Spinal cord (tissue), 10 donors: Measurements from ENCODE around the gene VEZT. TPM values are rescaled to one million over a fixed set of nuclear protein-coding genes. Genes with fewer than 3 reads are reported as not detected.

Experiments used
- DNase-seq, 6 donors: peaks; one replicate each; pipeline versions ENCODE4 v3.0.0 to v3.0.0-alpha.2; 2013 to 2015; ENCODE audit warnings: low spot score in 6 of 6, low read depth in 4 of 6
- H3K27ac ChIP-seq: one replicate; pipeline ENCODE4 v1.5.1; 2013; ENCODE audit warnings: low read depth, low read length, control low read depth
- H3K27me3 ChIP-seq: one replicate; pipeline ENCODE4 v1.6.1; 2013; ENCODE audit warnings: low read length; ENCODE audit not compliant: control insufficient read depth, insufficient read depth
- H3K36me3 ChIP-seq: one replicate; pipeline ENCODE4 v1.6.1; 2013; ENCODE audit warnings: low read length; ENCODE audit not compliant: control insufficient read depth, insufficient read depth
- H3K4me1 ChIP-seq: one replicate; pipeline ENCODE4 v1.6.1; 2013; ENCODE audit warnings: low read length; ENCODE audit not compliant: control insufficient read depth, insufficient read depth
- H3K4me3 ChIP-seq: one replicate; pipeline ENCODE4 v1.5.1; 2013; ENCODE audit warnings: low read depth, low read length, control low read depth
- H3K9me3 ChIP-seq: one replicate; pipeline ENCODE4 v1.6.1; 2013; ENCODE audit warnings: low read length; ENCODE audit not compliant: control insufficient read depth, insufficient read depth
- WGBS: methylation state at CpG from one replicate; pipeline ENCODE4 v1.1.5; 2013; ENCODE audit warnings: missing lambda C conversion rate; ENCODE audit not compliant: insufficient coverage; 5-methylcytosine and 5-hydroxymethylcytosine counted together
- polyA plus RNA-seq, 2 donors: library from polyadenylated mRNA; unstranded; fragments of 120-200 nt; gene quantifications; one replicate each; pipeline ENCODE4 v1.2.1, GENCODE V29; 2013; ENCODE audit not compliant: insufficient read length in 2 of 2
- small RNA-seq: library from RNA; depleted of rRNA; stranded (forward); fragments of <200 nt; gene quantifications from one replicate; pipeline ENCODE3, GENCODE V24; 2014; ENCODE audit warnings: low replicate concordance
- total RNA-seq, 2 donors: library from RNA; depleted of rRNA in 1 of 2; stranded (reverse); fragments of 120-200 nt in 1 of 2; fragments of >200 nt in 1 of 2; gene quantifications; one replicate each; pipeline versions ENCODE4 v1.2.3 to v1.2.4, GENCODE V29; 2013 to 2014
- donor health status: healthy.

VEZT gene
- total and polyA plus RNA-seq, 4 donors = 68.4 to 164 (median 102) TPM

GRCh38 chr12:95337146-95337545, 119.5 kb downstream of the VEZT start:
- H3K4me3 ChIP-seq = no peak overlapping the region

GRCh38 chr12:95339086-95339788, 121.6 kb downstream of the VEZT start:
- DNase-seq = no peak
- Histone ChIP-seq H3K4me3 (no peak overlapping the region), H3K27me3 (peaks cover 2% of the 10 kb centered on the region), H3K36me3 (no peaks in the 10 kb centered on the region), H3K4me1 (peaks cover 9% of the 10 kb centered on the region), H3K9me3 (no peaks in the 10 kb centered on the region), H3K27ac (no peak overlapping the region)
- WGBS = 100% methylated on average over 1 of the region's 2 CpGs

More at GRCh38 chr12:95337146-95337545, 119.5 kb downstream of the VEZT start:
- 20% methylated on average over 2 of the region's 5 CpGs for WGBS
- Histone ChIP-seq H3K36me3 (no peaks in the 10 kb centered on the region), H3K4me1 (peaks cover 9% of the 10 kb centered on the region), H3K9me3 (no peaks in the 10 kb centered on the region), H3K27me3 (peaks cover 2% of the 10 kb centered on the region), H3K27ac (no peak overlapping the region)
- DNase-seq = peak in 2 of 6 donors; percentile 38 to 54

GRCh38 chr12:95342008-95342407, 124.4 kb downstream of the VEZT start:
- Histone ChIP-seq H3K36me3 (no peaks in the 10 kb centered on the region), H3K4me3 (no peak overlapping the region), H3K27me3 (peaks cover 2% of the 10 kb centered on the region), H3K9me3 (no peaks in the 10 kb centered on the region), H3K27ac (no peak overlapping the region), H3K4me1 (no peaks in the 10 kb centered on the region)
- no peak for DNase-seq
- WGBS = 100% methylated on average over 1 of the region's 1 CpG

DNA sequence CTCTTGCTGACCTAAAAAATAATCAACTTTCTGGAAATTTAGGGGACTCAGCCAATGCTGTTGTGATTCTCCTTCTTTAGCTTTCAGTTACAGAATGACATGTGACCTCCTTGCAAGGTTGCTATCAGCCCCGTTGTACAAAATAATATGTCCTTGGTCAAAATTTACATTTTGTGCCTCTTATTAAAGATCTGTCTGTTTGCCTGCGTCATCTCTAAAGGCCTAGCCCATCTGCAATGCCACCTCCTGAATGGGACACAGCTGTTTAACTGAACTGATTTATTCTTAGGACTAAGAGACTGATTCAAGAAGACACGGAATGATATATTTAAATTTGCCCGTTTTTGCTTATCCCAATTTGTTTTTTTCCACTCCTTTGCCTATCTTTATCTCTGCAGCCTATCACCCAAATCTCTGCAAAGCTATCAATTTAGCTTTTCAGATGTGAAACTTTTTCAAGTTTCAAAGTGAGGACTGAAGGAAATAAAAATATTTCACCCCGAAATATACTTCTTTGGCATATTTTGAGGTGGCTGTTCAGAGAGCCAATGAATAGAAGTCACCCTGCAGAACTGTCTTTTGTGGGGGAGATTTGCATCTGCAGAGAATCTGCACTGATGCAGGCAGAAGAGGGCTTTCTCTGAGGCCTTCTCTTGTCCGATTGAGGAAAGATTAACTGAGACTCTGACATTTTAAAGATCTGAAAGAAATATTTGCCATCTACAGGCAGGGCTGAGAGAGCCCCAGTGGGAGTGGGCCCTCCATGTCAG, 126.0 kb downstream of the VEZT start:
- no peak for DNase-seq
- no peak overlapping the region for H3K27ac ChIP-seq
- no peaks in the 10 kb centered on the region for H3K27me3 ChIP-seq
- 69% methylated on average over 4 of the region's 6 CpGs for WGBS
- no peaks in the 10 kb centered on the region for H3K36me3 ChIP-seq
- H3K4me3 ChIP-seq = no peak overlapping the region
- H3K9me3 ChIP-seq = no peaks in the 10 kb centered on the region
- H3K4me1 ChIP-seq = no peaks in the 10 kb centered on the region

- no peak for DNase-seq
- H3K36me3 ChIP-seq = no peaks in the 10 kb centered on the region
- no peak overlapping the region for H3K27ac ChIP-seq
- no peak overlapping the region for H3K4me3 ChIP-seq
- no peaks in the 10 kb centered on the region for H3K9me3 ChIP-seq
- H3K4me1 ChIP-seq = no peaks in the 10 kb centered on the region
- no peaks in the 10 kb centered on the region for H3K27me3 ChIP-seq
- WGBS = 87% methylated on average over 3 of the region's 7 CpGs
Observed at GRCh38 chr12:95349291-95349690, 131.7 kb downstream of the VEZT start.

- 94% methylated on average over 6 of the region's 6 CpGs for WGBS
- H3K4me3 ChIP-seq = no peak overlapping the region
- no peaks in the 10 kb centered on the region for H3K36me3 ChIP-seq
- H3K27me3 ChIP-seq = no peaks in the 10 kb centered on the region
- no peak overlapping the region for H3K27ac ChIP-seq
- H3K4me1 ChIP-seq = no peaks in the 10 kb centered on the region
- H3K9me3 ChIP-seq = no peaks in the 10 kb centered on the region
- DNase-seq = peak in 1 of 6 donors; percentile 6
Observed at GRCh38 chr12:95351748-95352147, 134.1 kb downstream of the VEZT start.

Small RNAs within 50 kb of the gene (small RNA-seq; reads per million reads assigned to genes)
- gene MIR331 (12.9 reads per million, percentile 96 among the genes with 10 or more reads in this experiment), gene MIR3685 (not detected), gene RF00019 (not detected), gene RNU6-808P (not detected)

Other genes with a start within 250 kb of the VEZT start
- 100 to 1,000 TPM; 105 to 152 TPM for gene NDUFA12, start 214.1 kb upstream of the VEZT start, total RNA-seq
- gene NDUFA12, start 214.1 kb upstream of the VEZT start, polyA plus RNA-seq = 100 to 1,000 TPM; 162 TPM
- 10 to 100 TPM; 72.0 to 76.1 TPM for gene NR2C1, start 144.2 kb upstream of the VEZT start, total RNA-seq
- 10 to 100 TPM; 50.6 to 66.4 TPM for gene NR2C1, start 144.2 kb upstream of the VEZT start, polyA plus RNA-seq
- 10 to 100 TPM; 23.5 to 42.9 TPM for gene FGD6, start 340 bp upstream of the VEZT start, total RNA-seq
- 1 to 10 TPM; 6.1 to 6.9 TPM for gene FGD6, start 340 bp upstream of the VEZT start, polyA plus RNA-seq